ENCODE data around the gene NOVA2.

DNA sequence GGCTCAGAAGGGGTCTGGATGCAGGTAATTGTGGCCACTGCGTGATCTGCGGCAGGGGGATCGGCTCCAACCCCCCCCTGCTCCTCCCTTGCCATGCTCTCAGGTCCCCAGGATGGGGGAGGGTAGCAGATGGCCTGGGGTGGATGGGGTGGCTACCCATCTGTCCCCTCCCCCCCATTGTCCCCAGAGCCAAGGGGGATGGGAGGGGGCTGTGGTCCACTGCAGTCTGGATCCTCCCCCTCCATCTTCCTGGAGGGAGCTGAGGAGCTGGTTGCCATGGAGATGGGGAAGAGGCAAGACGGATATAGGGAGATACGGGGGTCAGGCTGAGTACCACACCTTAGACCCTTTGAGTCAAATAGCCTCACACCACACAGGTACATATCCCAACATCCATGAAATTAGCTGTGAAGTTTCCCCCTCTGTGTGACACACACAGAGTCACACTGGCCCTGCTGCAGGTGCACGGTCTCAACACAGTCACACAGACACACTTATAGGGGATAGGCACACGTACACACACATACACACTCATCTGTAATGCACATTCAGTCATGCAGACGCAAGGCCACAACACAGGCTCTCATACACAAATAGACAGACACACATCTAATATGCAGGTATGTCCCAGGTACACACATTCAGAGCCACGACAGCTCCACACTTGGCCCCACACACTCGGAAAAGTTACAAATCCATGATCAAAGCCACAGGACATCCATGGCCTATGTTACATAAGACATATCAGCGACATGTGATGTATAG is 1.8 kb upstream of the NOVA2 start:
- no peak for TF ChIP-seq POLR2A (IDR thresholded peaks at IDR 0.05)
- no peak for TF ChIP-seq CTCF (IDR thresholded peaks at IDR 0.05)

Measured in thyroid gland (tissue), 4 donors.